Fibroblast of peridontal ligament (primary cell): ENCODE measurements around the gene HAUS5.

Source experiments
- DNase-seq: peaks from one replicate; pipeline ENCODE4 v3.0.0-alpha.2; 2010; ENCODE audit errors: extremely low read depth

The HAUS5 gene

DNA sequence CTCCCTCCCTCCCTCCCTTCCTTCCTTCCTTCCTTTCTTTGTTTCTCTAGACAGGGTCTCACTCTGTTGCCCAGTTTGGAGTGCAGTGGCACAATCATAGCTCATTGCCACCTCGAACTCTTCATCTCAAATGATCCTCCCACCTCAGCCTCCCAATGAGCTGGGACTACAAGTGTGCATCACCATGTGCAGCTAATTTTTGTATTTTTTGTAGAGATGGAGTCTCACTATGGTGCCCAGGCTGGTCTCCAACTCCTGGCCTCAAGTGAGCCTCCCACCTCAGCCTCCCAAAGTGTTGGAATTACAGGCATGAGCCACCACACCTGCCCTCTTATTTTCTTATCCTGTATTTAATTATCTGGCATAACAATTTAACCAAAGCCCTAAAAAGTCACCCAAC is 58.2 kb downstream of the HAUS5 start:
- DNase-seq: no peak

DNA sequence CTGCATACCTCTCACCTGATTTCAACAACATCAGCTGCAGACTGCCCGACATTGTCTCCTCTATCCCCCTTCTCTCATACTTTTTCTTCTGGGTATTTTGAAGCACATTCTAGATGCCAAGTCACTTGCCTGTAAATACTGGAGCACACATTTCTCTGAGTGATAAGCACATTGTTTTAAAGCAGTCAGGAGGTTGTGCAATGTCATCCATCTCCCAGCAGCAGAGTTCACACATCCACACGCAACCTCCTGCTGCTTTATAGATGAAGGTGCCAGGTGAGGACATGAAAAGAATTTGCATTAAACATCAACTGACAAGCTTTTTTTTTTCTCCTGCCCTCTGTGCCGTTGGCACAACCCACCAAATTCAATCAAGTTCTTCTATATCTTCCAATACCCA is 59.3 kb downstream of the HAUS5 start:
- no peak for DNase-seq

DNA sequence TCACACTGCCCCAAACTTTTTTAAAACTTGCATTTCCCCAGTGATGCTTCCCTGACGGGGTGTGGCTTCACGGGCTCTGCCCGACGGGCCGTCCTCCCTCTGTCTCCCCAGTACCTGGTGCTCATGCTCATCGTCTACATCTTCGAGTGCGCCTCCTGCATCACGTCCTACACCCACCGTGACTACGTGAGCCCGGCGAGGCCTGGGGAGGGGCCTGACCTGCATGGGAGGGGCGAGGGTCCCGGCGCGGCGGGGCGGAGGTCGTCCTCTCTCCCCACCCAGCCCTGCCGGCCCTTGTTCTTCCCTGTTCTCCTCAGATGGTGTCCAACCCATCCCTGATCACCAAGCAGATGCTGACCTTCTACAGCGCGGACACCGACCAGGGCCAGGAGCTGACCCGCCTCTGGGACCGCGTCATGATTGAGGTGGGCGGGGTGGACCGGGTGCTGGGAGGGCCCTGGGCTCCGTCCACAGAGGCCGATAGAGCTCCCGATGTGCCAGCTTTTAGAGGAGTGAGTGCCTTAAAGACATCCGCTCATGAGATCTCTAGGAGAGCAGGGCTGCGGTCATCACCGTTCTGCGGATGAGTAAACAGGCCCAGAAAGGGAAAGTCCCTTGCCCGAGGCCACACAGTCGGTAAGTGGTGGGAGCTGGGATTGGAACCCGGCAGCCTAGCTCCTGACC is 60.7 kb downstream of the HAUS5 start:
- DNase-seq: peak; percentile 42
